Measurements from ENCODE around the gene RPH3AL.

RPH3AL gene

GRCh38 chr17:179781-180380 is 172.7 kb downstream of the RPH3AL start:
- H3K4me3 ChIP-seq (ENCODE audit: low read length), result no peak overlapping the region
- DNase-seq (ENCODE audit: low read depth), result no peak
- no peak for TF ChIP-seq CTCF (IDR thresholded peaks at IDR 0.05; ENCODE audit: insufficient read depth, low read depth, low read length, missing control alignments)

GRCh38 chr17:179066-179432 is 173.6 kb downstream of the RPH3AL start:
- TF ChIP-seq CTCF (IDR thresholded peaks at IDR 0.05; ENCODE audit: insufficient read depth, low read depth, low read length, missing control alignments), result no peak
- no peak for DNase-seq (ENCODE audit: low read depth)
- no peak overlapping the region for H3K4me3 ChIP-seq (ENCODE audit: low read length)

GRCh38 chr17:178292-179065 is 174.1 kb downstream of the RPH3AL start:
- DNase-seq (ENCODE audit: low read depth), result no peak
- H3K4me3 ChIP-seq (ENCODE audit: low read length), result no peak overlapping the region
- no peak for TF ChIP-seq CTCF (IDR thresholded peaks at IDR 0.05; ENCODE audit: insufficient read depth, low read depth, low read length, missing control alignments)

GRCh38 chr17:177762-178161 is 174.8 kb downstream of the RPH3AL start:
- TF ChIP-seq CTCF (IDR thresholded peaks at IDR 0.05; ENCODE audit: insufficient read depth, low read depth, low read length, missing control alignments), result no peak
- H3K4me3 ChIP-seq (ENCODE audit: low read length), result no peak overlapping the region
- DNase-seq (ENCODE audit: low read depth), result no peak

GRCh38 chr17:177155-177554 is 175.5 kb downstream of the RPH3AL start:
- no peak overlapping the region for H3K4me3 ChIP-seq (ENCODE audit: low read length)
- DNase-seq (ENCODE audit: low read depth), result no peak
- no peak for TF ChIP-seq CTCF (IDR thresholded peaks at IDR 0.05; ENCODE audit: insufficient read depth, low read depth, low read length, missing control alignments)

GRCh38 chr17:173166-173911 is 179.3 kb downstream of the RPH3AL start:
- DNase-seq (ENCODE audit: low read depth), result no peak
- H3K4me3 ChIP-seq (ENCODE audit: low read length), result no peak overlapping the region
- no peak for TF ChIP-seq CTCF (IDR thresholded peaks at IDR 0.05; ENCODE audit: insufficient read depth, low read depth, low read length, missing control alignments)

Data from epithelial cell of esophagus (primary cell).